ENCODE measurements around the gene PAX4.
A peak's percentile ranks its signal among the peaks of the same experiment; 100 is the strongest.

GRCh38 chr7:127644484-127644883 lies 26.5 kb upstream of the PAX4 start:
- TF ChIP-seq BHLHE40 (IDR thresholded peaks at IDR 0.05; ENCODE audit: low read depth, low read length) (no peak), CHD1 (IDR thresholded peaks at IDR 0.05; ENCODE audit: low read depth, low read length) (no peak), MXI1 (IDR thresholded peaks at IDR 0.05; ENCODE audit: borderline replicate concordance, low read depth, low read length) (no peak), NFE2L2 (IDR thresholded peaks at IDR 0.05; ENCODE audit: low read depth, low read length) (no peak), MAZ (IDR thresholded peaks at IDR 0.05; ENCODE audit: borderline replicate concordance, low read depth, low read length) (no peak), CEBPB (IDR thresholded peaks at IDR 0.05; ENCODE audit: low read depth, low read length) (peak; percentile 20; the same call in 1 of the 2 replicates), SMC3 (IDR thresholded peaks at IDR 0.05; ENCODE audit: low read depth, low read length) (no peak), RFX5 (IDR thresholded peaks at IDR 0.05; ENCODE audit: low read depth, low read length) (no peak), POLR2A (IDR thresholded peaks at IDR 0.05; ENCODE audit: low read depth, low read length) (no peak), RAD21 (IDR thresholded peaks at IDR 0.05; ENCODE audit: low read length) (no peak), RCOR1 (IDR thresholded peaks at IDR 0.05; ENCODE audit: insufficient replicate concordance, low read length) (no peak)
- TF ChIP-seq, protein P1, sequence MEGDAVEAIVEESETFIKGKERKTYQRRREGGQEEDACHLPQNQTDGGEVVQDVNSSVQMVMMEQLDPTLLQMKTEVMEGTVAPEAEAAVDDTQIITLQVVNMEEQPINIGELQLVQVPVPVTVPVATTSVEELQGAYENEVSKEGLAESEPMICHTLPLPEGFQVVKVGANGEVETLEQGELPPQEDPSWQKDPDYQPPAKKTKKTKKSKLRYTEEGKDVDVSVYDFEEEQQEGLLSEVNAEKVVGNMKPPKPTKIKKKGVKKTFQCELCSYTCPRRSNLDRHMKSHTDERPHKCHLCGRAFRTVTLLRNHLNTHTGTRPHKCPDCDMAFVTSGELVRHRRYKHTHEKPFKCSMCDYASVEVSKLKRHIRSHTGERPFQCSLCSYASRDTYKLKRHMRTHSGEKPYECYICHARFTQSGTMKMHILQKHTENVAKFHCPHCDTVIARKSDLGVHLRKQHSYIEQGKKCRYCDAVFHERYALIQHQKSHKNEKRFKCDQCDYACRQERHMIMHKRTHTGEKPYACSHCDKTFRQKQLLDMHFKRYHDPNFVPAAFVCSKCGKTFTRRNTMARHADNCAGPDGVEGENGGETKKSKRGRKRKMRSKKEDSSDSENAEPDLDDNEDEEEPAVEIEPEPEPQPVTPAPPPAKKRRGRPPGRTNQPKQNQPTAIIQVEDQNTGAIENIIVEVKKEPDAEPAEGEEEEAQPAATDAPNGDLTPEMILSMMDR (conservative IDR thresholded peaks at IDR 0.05; ENCODE audit: low read depth, low read length), result no peak
- TF ChIP-seq, protein P2, sequence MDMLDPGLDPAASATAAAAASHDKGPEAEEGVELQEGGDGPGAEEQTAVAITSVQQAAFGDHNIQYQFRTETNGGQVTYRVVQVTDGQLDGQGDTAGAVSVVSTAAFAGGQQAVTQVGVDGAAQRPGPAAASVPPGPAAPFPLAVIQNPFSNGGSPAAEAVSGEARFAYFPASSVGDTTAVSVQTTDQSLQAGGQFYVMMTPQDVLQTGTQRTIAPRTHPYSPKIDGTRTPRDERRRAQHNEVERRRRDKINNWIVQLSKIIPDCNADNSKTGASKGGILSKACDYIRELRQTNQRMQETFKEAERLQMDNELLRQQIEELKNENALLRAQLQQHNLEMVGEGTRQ (IDR thresholded peaks at IDR 0.05; ENCODE audit: low read depth, low read length), result no peak

Data from IMR-90 (cell line).